Cerebellar cortex (tissue), 1 donor: ENCODE results near the gene ATP12A.

Experiments
- DNase-seq: peaks from one replicate; pipeline ENCODE4 v3.0.0-alpha.2; 2015; ENCODE audit warnings: low spot score

Gene ATP12A

DNA sequence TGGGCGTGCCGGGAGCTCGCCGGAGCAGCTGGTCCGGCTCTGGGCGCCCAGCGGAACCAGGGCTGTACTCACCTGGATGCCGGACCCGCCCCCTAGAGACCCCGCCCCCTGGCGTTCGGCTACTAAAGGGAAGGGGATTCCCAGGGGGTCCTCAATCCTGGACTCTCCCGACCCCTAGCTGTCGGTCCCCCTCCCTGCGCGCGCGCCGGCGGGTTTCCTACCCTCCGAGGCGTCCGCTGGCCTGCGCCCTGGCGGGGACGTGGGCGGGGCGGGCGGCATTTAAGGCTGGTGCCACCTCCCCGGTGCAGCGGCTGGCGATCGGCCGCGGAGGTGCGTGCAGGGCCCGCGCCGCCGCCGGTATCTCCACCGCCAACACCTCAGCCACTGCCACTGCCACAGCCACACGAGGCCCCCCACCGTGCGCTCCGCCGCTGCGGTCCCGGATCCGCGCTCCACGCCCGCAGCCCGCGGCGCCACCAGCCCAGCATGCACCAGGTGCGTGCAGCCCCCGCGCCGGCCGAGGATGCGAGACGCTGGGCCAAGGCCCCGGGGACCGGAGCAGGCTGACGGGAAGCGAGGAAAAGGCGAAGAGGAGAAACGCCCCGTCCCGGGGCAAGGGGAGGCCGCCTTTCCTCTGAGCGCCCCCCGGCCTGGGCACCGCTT, at the start of gene ATP12A:
Gene ATP12A, plus strand, starts transcription at position 151 of the 663 bp plus-strand sequence. Its CDS starts 336 bp downstream, at position 487.
- no peak for DNase-seq

- DNase-seq: no peak
Measured at GRCh38 chr13:24630851-24631620, 49.2 kb upstream of the ATP12A start.

GRCh38 chr13:24631922-24632321, 48.3 kb upstream of the ATP12A start:
- DNase-seq: no peak

GRCh38 chr13:24632382-24633121, 47.7 kb upstream of the ATP12A start:
- DNase-seq: no peak

- no peak for DNase-seq
Measured at GRCh38 chr13:24636776-24637175, 43.4 kb upstream of the ATP12A start.

DNA sequence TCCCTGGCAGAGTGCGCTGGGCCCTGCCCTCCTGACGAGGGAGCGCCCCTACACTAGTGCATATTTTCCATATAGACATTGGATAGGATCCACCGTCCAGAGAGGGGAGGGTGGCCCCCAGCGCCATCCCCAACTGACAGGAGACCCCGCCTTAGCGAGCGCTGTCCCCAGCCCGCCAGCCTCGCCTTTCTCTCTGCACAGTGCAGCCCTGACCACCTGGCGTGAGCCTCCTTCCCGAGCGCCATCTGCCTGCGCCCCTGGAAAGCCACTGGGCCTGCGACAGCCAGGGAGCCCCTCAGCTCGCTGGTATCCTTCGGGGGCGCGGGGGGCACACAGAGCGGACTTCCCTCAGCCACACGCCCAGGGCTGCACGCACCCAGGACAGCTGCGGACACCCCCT, 42.1 kb upstream of the ATP12A start:
- DNase-seq: no peak

DNA sequence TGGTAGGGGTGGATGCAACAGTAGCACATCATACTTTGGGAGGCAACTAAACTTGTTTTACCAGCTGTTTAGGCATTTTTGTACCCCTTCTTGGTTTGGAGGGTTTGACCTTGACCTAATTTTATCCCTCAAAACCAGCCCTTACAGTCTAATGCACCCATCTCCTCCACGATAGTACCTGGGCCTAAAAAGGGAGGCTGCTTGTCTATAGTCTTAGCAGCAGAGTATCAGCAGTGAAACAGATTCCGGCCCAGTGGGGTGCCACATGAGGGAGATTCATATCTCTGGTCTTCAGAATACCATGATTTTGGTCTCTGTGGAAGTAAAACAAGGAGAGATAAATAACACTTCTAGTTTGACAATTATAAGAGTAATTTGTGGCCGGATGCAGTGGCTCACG, 39.5 kb upstream of the ATP12A start:
- DNase-seq: no peak

DNA sequence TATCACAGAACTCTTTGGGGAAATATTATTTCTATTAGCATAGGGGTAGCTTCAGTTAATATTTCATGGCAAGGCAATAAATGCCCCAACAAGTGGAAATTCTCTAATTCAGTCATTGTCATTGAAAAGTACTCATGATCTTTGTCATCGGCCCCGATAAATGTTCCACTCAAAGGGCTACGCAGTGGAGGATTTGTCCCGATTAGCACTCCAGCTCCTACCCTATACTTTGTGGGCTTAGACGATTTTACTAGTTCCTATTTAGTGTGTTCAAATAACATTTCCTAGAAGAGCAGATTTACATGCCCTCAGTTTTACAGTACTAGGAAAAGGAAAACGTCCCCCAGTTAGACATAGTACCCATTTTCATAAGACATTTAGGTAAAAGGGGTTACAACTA, 38.0 kb upstream of the ATP12A start:
- no peak for DNase-seq

- peak; percentile 6 for DNase-seq
Measured at GRCh38 chr13:24644036-24644435, 36.2 kb upstream of the ATP12A start.

- DNase-seq: no peak
Measured at GRCh38 chr13:24648271-24648670, 31.9 kb upstream of the ATP12A start.

DNA sequence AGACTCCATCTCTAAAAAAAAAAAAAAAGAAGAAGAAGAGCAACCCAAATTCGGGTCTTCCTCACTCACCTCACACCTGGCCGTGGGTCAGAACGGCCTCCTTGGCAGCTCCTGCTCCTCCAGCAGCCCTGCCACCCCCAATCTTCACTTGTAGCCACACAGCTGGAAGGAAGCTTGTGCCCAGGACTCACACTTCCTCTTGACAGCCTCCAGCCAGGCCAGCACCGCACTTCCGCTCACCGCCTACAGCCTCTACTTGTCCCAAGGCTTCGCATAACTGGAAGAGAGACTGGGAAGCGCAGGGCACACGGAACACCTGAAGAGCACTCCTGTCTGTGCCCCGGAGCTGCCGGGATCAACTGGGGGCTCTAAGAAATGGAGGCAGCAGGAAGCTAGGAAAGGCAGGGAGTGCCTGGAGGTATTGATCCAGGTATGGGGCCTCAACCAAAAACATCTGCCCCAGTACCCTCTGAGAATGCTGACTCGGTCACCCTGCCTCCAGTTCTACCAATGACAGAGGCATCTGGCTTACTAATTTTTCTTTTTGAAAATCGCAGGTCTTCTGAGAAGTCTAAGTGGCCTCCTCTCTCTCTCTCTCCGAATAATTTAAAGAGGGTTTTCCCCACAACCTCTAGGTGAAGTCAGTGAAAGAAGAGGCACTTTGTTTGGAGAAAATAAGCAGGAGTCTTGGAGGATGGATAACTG, 31.1 kb upstream of the ATP12A start:
- no peak for DNase-seq

- no peak for DNase-seq
Measured at GRCh38 chr13:24649688-24650043, 30.5 kb upstream of the ATP12A start.

DNA sequence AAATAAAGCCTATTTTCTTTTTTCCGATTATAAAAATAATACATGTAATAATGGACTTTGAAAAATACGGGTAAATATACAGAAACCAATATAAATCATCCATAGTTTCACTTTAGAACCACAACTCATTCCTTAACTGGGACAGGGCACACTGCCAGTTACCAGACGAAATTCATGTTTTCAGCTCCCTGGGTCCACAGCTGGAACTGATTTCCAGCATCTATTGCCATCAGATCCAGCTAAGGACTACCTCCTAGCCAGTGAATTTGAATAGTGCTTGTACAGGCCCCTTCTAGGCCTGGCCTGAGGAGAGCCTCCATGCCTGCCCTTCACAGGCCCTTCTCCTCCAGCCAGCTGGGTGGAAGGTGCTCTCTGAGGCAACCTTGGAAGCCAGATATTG, 30.0 kb upstream of the ATP12A start:
- no peak for DNase-seq

DNA sequence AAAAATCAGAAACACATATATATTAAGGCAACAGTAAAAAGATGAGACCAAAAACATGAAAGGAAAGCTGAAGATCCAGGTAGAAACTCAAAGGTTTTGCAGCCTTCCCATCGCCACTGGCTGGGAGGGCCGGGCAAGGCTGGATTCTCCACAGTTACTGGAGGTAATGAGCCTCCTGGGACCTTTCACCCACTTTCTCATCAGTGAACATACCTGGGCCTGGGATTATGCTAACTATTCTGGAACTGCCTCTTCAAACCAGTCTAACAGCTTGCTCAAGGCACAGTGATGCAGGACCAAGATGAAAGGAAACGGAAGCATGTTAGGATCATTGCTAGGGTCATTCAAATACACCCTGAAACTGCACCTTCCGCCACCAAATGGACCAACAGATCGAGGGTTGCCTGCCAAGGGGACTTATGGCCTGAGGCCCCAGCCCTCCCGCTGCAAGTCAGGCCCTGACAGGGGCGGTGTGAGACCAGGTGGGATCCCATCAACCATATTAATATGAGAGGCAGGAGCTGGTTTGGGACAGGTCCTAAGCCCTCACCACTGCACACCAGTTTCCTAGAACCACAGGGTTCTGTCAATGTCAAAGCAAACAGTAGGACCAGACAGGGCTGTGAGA, 28.4 kb upstream of the ATP12A start:
- DNase-seq: no peak

DNA sequence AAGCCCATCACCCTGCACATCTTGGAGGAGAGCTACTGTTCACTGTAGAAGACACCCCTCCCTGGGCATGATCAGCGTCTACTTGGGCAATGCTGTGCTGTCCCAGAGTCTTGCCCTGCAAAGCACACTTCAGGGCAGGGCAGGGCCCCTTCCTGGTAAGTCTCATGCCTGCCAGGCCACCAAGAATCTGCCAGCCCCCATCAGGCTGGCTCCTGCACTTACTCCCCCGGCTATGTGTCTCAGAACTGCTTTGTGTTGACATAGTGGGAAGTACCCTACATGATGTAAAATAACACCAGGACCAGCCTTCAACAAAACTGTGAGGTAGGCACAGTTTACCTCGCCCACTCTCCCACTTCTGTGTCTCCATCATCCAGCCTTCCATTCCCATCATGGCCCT, 27.8 kb upstream of the ATP12A start:
- no peak for DNase-seq

GRCh38 chr13:24654741-24655140, 25.5 kb upstream of the ATP12A start:
- no peak for DNase-seq

DNA sequence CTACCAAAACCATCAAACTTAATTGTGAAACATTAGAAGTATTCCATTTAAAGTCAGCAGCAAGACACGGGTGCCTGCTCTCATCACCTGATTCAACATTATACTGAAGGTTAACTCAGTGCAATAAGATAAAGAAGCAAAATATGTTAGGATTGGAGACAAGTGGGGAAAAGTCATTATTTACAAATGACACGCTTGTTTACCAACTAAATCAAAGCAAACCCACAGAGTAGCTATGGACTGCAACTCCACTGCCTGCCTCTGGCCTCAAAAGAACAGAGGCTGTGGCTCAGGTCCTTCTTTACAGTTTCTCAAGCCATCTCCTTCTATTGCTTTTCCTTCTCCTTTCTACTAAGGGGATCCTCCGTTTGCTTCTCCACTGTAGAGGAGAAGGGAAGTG, 21.0 kb upstream of the ATP12A start:
- DNase-seq: no peak

- DNase-seq: no peak
Measured at GRCh38 chr13:24660023-24660741, 20.0 kb upstream of the ATP12A start.

GRCh38 chr13:24661713-24662112, 18.5 kb upstream of the ATP12A start:
- no peak for DNase-seq

GRCh38 chr13:24662195-24663088, 17.8 kb upstream of the ATP12A start:
- no peak for DNase-seq
